ENCODE results near the gene C4orf36.
A peak's percentile ranks its signal among the peaks of the same experiment; 100 is the strongest.

C4orf36 gene

DNA sequence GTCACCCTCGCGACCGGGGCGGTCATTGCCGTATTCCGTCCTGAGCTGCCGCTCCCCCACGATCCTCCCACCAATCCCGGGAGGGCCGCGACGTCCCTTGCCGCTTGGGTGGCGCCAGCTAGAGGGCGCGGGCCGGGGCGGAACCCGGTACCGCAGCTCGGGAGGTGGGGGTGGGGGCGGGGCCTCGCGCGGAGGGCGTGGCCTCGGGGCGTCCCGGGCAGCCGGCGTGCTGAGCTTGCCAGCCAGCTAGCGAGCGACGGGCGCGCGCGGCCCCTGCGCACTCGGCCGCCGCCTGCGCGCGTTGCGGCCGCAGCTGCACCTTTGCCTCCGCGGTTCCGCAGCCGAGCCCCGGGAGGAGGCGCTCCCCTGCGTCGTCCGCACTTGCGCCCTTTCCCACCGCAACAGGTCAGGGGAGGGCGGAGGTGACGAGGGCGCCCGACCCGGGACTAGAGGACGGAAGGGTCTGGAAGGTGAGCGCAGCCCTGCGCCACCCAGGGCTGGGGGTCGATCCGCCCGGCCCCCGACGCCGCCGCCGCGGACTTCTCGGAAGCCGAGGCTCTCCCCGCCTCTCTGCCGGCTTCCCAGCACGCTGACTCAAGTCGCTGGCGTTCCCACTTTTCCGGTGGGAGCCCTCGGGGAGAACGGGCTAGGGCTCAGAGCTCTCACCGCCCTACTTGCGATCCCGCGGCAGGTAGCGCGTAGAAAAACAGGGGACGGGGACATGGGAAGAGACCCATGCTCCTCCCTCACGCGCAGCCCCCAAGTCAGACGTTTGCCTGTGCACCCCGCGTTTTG is 42.7 kb upstream of the C4orf36 start, which contains the start of gene AFF1:
Gene AFF1, plus strand, starts transcription at position 241 of the 795 bp plus-strand sequence. CDS start 13,523 bp downstream, outside the sequence.
- TF ChIP-seq, protein P1, sequence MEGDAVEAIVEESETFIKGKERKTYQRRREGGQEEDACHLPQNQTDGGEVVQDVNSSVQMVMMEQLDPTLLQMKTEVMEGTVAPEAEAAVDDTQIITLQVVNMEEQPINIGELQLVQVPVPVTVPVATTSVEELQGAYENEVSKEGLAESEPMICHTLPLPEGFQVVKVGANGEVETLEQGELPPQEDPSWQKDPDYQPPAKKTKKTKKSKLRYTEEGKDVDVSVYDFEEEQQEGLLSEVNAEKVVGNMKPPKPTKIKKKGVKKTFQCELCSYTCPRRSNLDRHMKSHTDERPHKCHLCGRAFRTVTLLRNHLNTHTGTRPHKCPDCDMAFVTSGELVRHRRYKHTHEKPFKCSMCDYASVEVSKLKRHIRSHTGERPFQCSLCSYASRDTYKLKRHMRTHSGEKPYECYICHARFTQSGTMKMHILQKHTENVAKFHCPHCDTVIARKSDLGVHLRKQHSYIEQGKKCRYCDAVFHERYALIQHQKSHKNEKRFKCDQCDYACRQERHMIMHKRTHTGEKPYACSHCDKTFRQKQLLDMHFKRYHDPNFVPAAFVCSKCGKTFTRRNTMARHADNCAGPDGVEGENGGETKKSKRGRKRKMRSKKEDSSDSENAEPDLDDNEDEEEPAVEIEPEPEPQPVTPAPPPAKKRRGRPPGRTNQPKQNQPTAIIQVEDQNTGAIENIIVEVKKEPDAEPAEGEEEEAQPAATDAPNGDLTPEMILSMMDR (conservative IDR thresholded peaks at IDR 0.05), result peak; percentile 63
- TF ChIP-seq ZFX (IDR thresholded peaks at IDR 0.05), result no peak
- H3K27ac ChIP-seq, result peak within 1 kb of the TSS; percentile 90

DNA sequence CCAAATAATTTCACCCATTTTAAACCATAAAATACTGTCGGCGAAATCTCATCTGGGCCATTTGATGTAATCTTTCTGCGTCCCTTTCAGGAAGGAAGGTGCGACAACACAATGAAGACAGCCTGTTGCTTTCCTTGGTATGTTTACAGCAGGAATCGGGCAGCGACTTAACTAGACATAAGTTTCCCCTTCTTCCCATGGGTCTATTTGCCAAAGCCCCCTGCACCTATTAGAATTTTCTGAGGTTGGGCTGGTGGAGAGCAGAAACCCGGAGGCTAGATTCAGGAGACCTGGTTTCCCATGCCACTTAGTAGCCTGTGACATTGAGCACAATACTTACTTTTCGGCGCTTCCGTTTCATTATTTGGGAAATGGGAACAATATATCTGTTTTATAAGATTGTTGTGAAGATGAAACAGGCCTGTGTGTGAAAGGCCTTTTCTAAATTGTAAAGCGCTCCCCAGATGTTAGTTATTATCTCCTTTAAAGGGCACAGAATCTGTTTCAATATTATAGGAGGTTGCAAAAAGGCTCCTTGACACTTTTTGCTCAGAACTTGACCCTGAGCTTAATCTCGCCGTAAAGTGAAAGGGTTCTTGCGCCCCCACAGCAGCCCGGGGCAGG is 42.0 kb upstream of the C4orf36 start:
- TF ChIP-seq, protein P1 (conservative IDR thresholded peaks at IDR 0.05), result no peak
- no peak for TF ChIP-seq ZFX (IDR thresholded peaks at IDR 0.05)
- peak overlapping the region; percentile 90 for H3K27ac ChIP-seq

DNA sequence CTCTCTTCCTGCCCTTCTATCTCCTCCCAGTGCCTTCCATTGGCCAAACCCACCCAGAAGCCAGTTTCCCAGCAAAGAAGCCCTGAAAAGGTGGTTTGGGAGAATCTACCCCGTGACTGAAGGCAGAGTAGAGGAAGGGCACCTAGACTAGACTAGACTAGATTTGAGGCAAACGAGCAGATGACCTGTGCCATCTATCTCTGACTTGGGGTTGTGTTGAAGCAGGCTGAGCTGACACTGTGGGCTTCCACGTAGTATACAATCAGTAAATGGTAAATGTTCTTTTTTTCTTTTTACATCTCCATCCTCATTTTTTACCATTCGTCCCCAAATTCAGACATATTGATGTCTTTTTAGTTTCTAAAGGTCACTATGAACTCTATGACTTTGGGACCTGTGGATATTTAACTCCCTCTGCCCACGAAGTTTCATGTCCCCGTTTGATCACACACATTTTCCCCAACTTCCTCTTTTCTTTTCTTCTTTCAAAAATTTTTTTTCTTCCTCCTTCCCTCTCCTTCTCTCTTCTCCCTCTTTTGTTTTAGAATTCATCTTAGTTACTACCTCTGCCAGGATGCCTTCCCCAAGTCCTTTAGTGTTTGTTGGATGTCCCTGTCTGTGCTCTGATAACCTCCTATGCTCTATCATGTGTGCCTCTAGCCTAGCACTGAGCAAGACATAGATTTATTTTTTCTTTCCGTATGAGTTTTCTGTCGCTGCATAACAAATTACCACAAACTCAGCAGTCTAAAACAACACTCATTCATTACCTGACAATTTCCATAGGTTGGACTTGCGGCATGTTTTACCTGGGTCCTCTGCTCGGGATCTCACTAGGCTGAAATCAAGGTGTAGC is 36.4 kb upstream of the C4orf36 start:
- H3K27ac ChIP-seq, result no peak overlapping the region
- no peak for TF ChIP-seq ZFX (IDR thresholded peaks at IDR 0.05)
- TF ChIP-seq, protein P1 (conservative IDR thresholded peaks at IDR 0.05), result no peak

DNA sequence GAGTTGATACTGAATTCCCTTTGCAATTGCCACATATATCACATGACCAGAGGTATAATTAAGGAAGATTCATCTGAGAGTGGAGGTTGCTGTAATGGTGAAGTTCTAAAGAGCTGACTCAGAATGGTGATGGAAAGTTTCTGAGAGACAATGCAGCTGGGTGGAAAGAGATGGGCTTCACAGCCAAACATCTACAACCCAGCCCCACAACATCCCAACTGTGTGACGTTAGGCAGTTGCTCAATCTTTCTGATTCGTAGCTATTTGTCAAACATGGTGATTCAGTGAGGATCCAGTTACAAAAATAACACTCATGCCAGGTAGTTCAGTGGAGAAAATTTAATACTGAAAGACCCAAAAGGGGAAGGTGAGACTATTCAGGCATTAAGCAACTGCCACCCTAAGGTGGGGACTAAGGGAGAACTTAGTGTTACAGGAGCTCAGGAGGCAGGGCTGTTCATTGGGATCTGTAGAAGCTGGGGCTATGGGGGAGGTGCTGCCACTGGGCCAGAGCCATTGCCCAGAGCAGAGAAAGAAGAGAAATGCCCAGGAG is 35.7 kb upstream of the C4orf36 start:
- TF ChIP-seq ZFX (IDR thresholded peaks at IDR 0.05), result no peak
- TF ChIP-seq, protein P1 (conservative IDR thresholded peaks at IDR 0.05), result no peak
- no peak overlapping the region for H3K27ac ChIP-seq

DNA sequence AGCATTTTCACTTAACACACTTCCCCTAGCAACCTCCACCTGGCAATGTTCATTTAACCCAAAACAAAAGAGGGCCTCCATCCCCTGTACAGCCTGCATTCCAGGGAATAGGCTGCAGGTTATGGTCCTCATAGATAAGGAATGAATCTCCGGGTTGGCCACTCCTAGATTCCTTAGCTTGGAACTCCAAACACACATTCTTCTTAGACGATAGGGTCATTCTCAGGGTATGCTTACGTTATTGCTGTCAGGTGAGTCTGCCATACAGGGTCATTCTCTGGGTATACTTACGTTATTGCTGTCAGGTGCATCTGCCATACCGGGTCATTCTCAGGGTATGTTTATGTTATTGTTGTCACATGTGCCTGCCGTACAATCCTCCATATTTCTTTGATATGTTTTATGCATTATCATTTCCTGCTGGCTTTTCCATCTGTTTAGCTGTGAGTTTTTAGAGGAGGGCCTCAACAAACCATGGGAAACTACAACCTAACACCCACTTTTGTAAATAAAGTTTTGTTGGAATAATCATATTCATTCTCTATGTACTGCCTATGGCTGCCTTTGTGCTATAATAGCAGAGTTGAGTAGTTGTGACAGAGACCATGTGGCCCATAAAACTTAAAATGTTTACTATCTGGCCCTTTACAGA is 34.3 kb upstream of the C4orf36 start:
- no peak overlapping the region for H3K27ac ChIP-seq
- no peak for TF ChIP-seq ZFX (IDR thresholded peaks at IDR 0.05)
- TF ChIP-seq, protein P1 (conservative IDR thresholded peaks at IDR 0.05), result no peak

DNA sequence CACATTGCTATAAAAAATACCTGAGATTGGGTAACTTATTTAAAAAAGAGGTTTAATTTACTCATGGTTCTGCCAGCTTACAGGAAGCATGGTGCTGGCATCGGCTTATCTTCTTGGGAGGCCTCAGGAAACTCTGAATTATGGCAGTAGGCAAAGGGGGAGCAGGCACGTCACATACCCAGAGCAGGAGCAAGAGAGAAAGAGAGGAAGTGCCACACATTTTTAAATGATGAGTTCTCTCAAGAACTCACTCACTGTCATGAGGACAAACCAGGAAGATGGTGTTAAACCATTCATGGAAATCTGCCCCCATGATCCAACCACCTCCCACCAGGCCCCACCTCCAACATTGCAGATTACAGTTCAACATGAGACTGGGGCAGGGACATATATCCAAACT is 32.6 kb upstream of the C4orf36 start:
- TF ChIP-seq ZFX (IDR thresholded peaks at IDR 0.05), result no peak
- H3K27ac ChIP-seq, result no peak overlapping the region
